ENCODE results near the gene CFAP157.
"Not testable (repeated sequence)": the region's sequence is repeated elsewhere in the genome, so short reads cannot be mapped to it uniquely, and the experiment has no call there.

Gene CFAP157

DNA sequence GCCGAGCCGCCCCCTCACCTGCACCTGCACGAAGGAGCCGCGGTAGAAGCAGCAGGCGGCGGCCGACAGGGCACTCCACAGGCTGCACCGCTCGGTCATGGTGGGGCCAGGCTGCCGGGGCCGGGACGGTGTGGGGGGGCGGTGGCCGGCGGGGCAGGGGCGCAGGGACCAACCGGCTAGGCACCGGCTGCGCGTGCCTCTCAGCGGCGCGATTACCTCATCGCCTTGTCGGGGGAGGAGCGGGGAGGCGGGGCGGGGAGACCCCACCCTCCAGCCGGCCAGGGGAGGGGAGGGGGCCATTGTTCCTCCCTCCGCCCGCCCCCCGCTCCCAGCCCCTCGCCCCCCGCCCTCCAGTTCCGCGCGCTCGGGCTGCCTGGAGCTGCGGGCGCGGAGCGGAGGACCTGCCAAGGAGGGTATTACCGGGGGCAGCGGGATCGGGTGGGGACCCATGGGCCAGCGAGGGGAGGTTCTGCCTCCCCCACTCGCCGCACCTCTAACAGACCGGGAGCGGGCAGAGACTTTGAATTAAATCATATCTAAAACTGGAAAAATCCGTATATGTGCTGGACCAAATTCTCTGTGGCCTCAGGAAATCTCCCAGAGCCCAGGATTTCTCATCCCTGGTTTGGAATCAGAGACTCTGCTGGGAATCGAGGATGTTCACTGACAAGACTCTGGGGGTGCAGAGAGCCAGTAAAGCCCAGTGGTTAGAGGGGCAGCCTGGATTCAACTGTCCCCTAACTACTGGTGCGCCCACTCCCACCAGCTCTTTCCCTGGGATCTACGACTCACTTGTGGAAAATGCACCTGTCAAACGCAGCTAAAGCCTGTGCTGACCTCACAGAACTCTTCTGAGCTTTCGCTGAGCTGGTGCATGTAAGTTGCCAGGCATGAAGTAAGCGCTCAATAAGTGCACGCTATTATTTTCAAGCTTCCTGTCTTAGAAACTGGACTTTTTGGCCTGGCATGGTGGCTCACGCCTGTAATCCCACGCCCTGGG lies 48.6 kb downstream of the CFAP157 start:
- ChIA-PET CTCF (interaction anchor here (1.1 to 2.9 kb wide), 4 partner anchors 12 to 114 kb away, joined by 3 to 11 read pairs (median 4); partner anchors contain the start of gene TOR2A), POLR2A (no interaction called here)
- TF ChIP-seq, protein P1, sequence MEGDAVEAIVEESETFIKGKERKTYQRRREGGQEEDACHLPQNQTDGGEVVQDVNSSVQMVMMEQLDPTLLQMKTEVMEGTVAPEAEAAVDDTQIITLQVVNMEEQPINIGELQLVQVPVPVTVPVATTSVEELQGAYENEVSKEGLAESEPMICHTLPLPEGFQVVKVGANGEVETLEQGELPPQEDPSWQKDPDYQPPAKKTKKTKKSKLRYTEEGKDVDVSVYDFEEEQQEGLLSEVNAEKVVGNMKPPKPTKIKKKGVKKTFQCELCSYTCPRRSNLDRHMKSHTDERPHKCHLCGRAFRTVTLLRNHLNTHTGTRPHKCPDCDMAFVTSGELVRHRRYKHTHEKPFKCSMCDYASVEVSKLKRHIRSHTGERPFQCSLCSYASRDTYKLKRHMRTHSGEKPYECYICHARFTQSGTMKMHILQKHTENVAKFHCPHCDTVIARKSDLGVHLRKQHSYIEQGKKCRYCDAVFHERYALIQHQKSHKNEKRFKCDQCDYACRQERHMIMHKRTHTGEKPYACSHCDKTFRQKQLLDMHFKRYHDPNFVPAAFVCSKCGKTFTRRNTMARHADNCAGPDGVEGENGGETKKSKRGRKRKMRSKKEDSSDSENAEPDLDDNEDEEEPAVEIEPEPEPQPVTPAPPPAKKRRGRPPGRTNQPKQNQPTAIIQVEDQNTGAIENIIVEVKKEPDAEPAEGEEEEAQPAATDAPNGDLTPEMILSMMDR (IDR thresholded peaks at IDR 0.05; ENCODE audit: control extremely low read depth, extremely low read depth, low read depth, missing control alignments): no peak
- no peak for DNase-seq (ENCODE audit: extremely low spot score)

DNA sequence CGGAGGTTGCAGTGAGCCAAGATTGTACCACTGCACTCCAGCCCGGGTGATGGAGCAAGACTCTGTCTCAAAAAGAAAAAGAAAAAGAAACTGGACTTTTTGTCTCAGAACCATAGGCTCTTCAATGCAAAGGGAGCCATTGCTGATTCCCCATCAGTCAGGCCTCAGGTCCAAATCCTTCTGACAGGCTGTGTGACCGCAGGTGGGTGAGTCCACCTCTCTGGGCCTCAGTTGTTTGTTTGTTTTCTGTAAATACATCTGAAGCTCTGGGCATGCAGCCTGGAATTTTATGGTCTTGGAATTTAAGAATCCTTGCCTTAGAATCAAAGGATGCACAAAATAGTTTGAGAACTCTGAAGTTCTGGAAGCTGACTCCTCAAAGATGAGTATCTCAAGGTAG lies 49.4 kb downstream of the CFAP157 start:
- ChIA-PET POLR2A (no interaction called here), CTCF (interaction anchor here (1.1 to 2.9 kb wide), 3 partner anchors 11 to 21 kb away, joined by 3 to 11 read pairs (median 3); partner anchors contain the start of gene TOR2A)
- TF ChIP-seq, protein P1 (IDR thresholded peaks at IDR 0.05; ENCODE audit: control extremely low read depth, extremely low read depth, low read depth, missing control alignments): no peak
- no peak for DNase-seq (ENCODE audit: extremely low spot score)

DNA sequence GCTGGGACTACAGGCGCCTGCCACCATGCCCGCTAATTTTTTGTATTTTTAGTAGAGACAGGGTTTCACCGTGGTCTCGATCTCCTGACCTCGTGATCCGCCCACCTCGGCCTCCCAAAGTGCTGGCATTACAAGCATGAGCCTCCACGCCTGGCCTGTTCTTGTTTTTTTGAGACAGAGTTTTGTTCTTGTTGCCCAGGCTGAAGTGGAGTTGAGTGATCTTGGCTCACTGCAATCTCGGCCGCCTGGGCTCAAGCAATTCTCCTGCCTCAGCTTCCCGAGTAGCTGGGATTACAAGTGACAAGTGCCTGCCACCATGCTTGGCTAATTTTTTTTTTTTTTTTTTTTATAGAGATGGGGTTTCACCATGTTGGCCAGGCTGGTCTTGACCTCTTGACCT lies 50.0 kb downstream of the CFAP157 start:
- CTCF ChIA-PET: interaction anchor here (1.5 to 2.9 kb wide), 2 partner anchors 13 to 22 kb away, joined by 3 to 11 read pairs; partner anchors contain the start of gene TOR2A
- POLR2A ChIA-PET; DNase-seq (ENCODE audit: extremely low spot score): not testable (repeated sequence)

DNA sequence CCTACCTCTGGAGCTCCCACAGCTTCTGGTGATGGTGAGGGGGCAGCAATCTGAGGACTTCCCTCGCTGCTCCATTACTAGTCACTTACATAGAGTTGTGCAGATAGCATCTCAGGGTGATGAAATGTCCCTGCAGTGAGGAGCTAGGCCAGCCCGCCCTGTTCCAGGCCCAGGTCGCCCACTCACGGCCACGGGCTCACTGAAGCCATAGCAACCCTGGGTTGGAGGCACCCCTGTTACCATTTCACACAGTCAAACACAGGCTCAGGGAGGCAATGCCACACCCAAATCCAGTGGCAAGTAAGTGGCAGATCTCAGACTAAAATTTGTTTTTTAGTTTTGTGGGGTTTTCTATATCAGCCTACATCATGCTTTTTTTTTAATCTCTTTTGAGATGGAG lies 52.1 kb downstream of the CFAP157 start:
- no peak for DNase-seq (ENCODE audit: extremely low spot score)
- ChIA-PET CTCF (no interaction called here), POLR2A (interaction anchor here (0.6 kb wide), 1 partner anchor 158 kb away, joined by 3 read pairs; the partner anchor contains the start of gene ST6GALNAC4)
- TF ChIP-seq, protein P1 (IDR thresholded peaks at IDR 0.05; ENCODE audit: control extremely low read depth, extremely low read depth, low read depth, missing control alignments): no peak

DNA sequence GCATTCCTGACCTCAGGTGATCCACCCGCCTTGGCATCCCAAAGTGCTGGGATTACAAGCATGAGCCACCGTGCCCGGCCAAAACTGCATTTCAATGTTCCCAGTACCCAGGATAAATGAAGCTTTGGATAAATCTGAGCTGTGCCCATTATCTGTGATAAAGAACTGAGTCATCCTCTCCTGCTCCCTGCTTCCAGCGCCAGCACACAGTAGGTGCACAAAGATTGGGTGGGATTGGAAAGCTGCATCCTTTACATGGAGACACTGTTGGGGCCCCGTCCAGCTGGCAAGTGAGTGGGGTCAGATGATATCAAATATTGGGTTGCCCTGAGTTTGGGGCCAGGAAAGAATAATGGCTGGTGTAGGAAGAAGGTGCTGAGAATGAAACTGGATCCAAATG lies 54.3 kb downstream of the CFAP157 start:
- CTCF ChIA-PET: interaction anchor here (1.6 to 3.2 kb wide), 3 partner anchors 9 to 109 kb away, joined by 5 to 14 read pairs (median 10); partner anchors contain the start of gene TOR2A

DNA sequence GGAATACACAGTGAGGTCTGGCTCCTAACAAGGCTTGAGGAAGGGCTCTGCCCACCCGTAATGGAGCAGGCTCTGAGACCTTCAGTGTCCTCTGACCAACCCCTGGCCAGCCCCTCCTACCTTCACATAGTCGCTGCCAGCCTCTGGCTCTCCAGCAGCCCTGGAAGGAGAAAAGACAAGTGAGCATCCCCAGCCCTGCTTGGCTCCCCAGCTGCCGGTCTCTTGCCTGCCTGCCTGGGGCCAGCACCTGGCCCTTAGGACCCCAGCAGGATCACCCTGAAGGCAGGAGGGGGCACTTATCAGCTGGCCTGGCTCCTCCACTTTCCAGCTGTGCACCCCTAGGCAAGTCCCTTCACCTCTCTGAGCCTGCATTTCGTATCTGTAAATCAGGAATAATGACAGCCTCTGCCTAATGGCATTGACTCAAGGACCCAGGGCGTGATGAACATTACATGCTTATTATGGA lies 54.7 kb downstream of the CFAP157 start:
- POLR2A ChIA-PET: no interaction called here
- no peak for DNase-seq (ENCODE audit: extremely low spot score)
- TF ChIP-seq, protein P1 (IDR thresholded peaks at IDR 0.05; ENCODE audit: control extremely low read depth, extremely low read depth, low read depth, missing control alignments): no peak
- CTCF ChIA-PET: interaction anchor here (3.0 to 3.2 kb wide), 2 partner anchors 9 to 26 kb away, joined by 10 to 14 read pairs; partner anchors contain the start of gene TOR2A

More for the DNA sequence above, 54.3 kb downstream of the CFAP157 start:
- DNase-seq (ENCODE audit: extremely low spot score): no peak
- TF ChIP-seq, protein P1 (IDR thresholded peaks at IDR 0.05; ENCODE audit: control extremely low read depth, extremely low read depth, low read depth, missing control alignments): no peak
- POLR2A ChIA-PET: no interaction called here

All from GM10248 (cell line).